Activated CD4-positive, alpha-beta T cell treated with anti-CD3 and anti-CD28 coated beads, Interleukin-2, amount 10 ng/mL, durations not matched to agents 24 days and 14 days (primary cell): ENCODE data around the gene DNM3. TPM values are rescaled to one million over a fixed set of nuclear protein-coding genes. Genes with fewer than 3 reads are reported as not detected.

Experiments
- DNase-seq: peaks from one replicate; pipeline ENCODE4 v3.0.0; 2022
- H3K27ac Mint-ChIP-seq: one replicate; pipeline ENCODE4 v1.8.0; 2022; ENCODE audit warnings: mild to moderate bottlenecking, mixed read lengths
- H3K27me3 Mint-ChIP-seq: one replicate; pipeline ENCODE4 v1.8.0; 2022; ENCODE audit warnings: mixed read lengths
- H3K36me3 Mint-ChIP-seq: one replicate; pipeline ENCODE4 v1.8.0; 2022; ENCODE audit warnings: low read depth, mild to moderate bottlenecking, mixed read lengths
- H3K4me1 Mint-ChIP-seq: one replicate; pipeline ENCODE4 v1.8.0; 2021; ENCODE audit warnings: mixed read lengths
- H3K4me3 Mint-ChIP-seq: one replicate; pipeline ENCODE4 v1.8.0; 2022; ENCODE audit warnings: mild to moderate bottlenecking, moderate library complexity, mixed read lengths
- H3K9me3 Mint-ChIP-seq: one replicate; pipeline ENCODE4 v1.8.0; 2021; ENCODE audit warnings: mixed read lengths
- intact Hi-C: fragments of 100-400 bp; cut with micrococcal nuclease; formaldehyde crosslinking; loops from one replicate; pipeline ENCODE4 v1.15.1; 2023
- total RNA-seq: library from RNA; stranded (reverse); gene quantifications from 2 replicates; pipeline ENCODE4 v1.2.3, GENCODE V29; 2022

Gene DNM3
- total RNA-seq, 1 donor from 2014 or later: 0.42 TPM

DNA sequence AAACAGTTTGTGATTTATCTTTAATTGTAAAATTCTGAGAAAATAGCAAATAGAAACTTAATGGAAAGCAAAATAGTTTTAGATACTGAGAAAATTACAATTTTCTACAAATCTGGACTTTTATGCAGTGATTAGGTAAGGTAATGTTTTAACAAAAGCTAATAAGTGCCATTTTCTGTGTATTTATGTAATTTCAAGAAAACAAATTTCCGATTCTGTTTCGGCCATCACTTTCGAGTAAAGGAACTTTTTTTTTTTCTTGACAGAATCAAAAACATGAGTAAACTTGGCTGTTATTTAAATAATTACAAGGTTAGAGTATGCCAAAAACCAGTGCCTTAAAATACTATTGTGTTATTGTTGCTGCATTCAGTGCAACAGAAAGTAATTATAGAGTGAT lies 298.8 kb downstream of the DNM3 start:
- Mint-ChIP-seq H3K4me3 (no peak overlapping the region), H3K9me3 (no peaks in the 10 kb centered on the region), H3K27ac (no peak overlapping the region), H3K4me1 (peaks cover 3% of the 10 kb centered on the region), H3K36me3 (no peaks in the 10 kb centered on the region), H3K27me3 (no peaks in the 10 kb centered on the region)
- no peak for DNase-seq
- intact Hi-C loops: no loop called here

- Mint-ChIP-seq H3K27me3 (no peaks in the 10 kb centered on the region), H3K4me3 (no peak overlapping the region), H3K36me3 (peaks cover under 1% of the 10 kb centered on the region), H3K4me1 (peaks cover 7% of the 10 kb centered on the region), H3K27ac (no peak overlapping the region), H3K9me3 (no peaks in the 10 kb centered on the region)
- intact Hi-C loops: no loop called here
- no peak for DNase-seq
Measured at GRCh38 chr1:172140591-172140990, 299.3 kb downstream of the DNM3 start.

- no peak overlapping the region for H3K27ac Mint-ChIP-seq
- peaks cover 9% of the 10 kb centered on the region for H3K4me1 Mint-ChIP-seq
- no peaks in the 10 kb centered on the region for H3K9me3 Mint-ChIP-seq
- peaks cover 2% of the 10 kb centered on the region for H3K36me3 Mint-ChIP-seq
- H3K4me3 Mint-ChIP-seq: no peak overlapping the region
- DNase-seq: no peak
- intact Hi-C loops: no loop called here
- H3K27me3 Mint-ChIP-seq: no peaks in the 10 kb centered on the region
Measured at GRCh38 chr1:172141341-172141881, 300.1 kb downstream of the DNM3 start.

DNA sequence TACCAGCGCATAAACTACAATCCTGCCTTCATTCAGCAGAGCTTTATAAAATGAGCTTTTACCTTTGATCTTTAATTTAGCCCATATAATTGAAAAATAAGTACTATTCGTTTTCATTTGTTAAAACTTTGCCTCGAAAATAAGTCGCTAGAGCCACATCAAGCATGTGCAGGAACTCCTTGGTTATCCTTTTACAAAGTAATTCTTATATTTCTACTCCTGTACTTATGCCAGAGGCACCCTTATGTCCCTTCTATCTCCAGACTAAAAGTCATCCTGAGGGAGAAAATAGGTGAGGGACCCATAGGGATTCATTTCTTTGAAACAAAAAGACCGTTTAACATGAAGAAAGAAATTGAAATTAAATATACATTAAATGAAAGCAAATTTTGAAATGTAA lies 301.0 kb downstream of the DNM3 start:
- no peak overlapping the region for H3K4me3 Mint-ChIP-seq
- peaks cover 2% of the 10 kb centered on the region for H3K36me3 Mint-ChIP-seq
- intact Hi-C loops: no loop called here
- H3K27ac Mint-ChIP-seq: no peak overlapping the region
- no peaks in the 10 kb centered on the region for H3K27me3 Mint-ChIP-seq
- peaks cover 10% of the 10 kb centered on the region for H3K4me1 Mint-ChIP-seq
- H3K9me3 Mint-ChIP-seq: peaks cover 6% of the 10 kb centered on the region
- no peak for DNase-seq

- Mint-ChIP-seq H3K4me3 (no peak overlapping the region), H3K36me3 (peaks cover 2% of the 10 kb centered on the region), H3K27me3 (no peaks in the 10 kb centered on the region), H3K27ac (no peak overlapping the region), H3K9me3 (peaks cover 6% of the 10 kb centered on the region), H3K4me1 (peaks cover 11% of the 10 kb centered on the region)
- intact Hi-C loops: no loop called here
- no peak for DNase-seq
Measured at GRCh38 chr1:172143384-172144055, 302.2 kb downstream of the DNM3 start.

DNA sequence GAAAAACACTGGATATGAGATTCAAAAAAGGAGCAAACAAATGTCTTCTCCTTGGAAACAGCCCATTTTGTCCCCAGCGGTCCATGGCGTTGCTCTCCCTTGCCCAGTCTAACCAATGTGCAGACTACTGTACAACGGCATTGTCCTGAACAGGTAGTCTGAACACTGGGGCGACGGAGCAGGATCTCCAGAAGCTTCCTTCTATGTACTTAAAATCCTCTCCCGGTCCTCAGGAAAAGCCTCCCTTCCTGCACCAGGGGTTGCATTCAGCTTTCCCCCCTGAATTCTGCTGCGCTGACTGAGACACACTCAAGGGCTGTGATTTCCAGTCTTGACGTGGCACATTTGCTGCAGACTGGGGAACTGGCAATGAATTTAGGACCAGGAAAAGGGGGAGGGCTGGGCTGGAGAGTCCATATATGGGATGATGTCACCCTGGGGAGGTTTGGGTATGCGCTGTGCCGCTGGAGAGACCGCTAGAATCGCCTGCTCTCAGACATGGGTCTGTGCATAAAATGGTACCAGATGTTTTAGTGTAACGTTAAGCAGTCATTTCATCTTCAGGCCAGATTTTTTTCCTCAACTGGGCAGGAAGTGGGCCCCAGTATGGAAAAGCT lies 303.3 kb downstream of the DNM3 start:
- H3K4me1 Mint-ChIP-seq: peaks cover 12% of the 10 kb centered on the region
- peaks cover 2% of the 10 kb centered on the region for H3K36me3 Mint-ChIP-seq
- no peak overlapping the region for H3K4me3 Mint-ChIP-seq
- peaks cover 6% of the 10 kb centered on the region for H3K9me3 Mint-ChIP-seq
- DNase-seq: peak; percentile 53
- no peak overlapping the region for H3K27ac Mint-ChIP-seq
- intact Hi-C loops: no loop called here
- H3K27me3 Mint-ChIP-seq: no peaks in the 10 kb centered on the region

DNA sequence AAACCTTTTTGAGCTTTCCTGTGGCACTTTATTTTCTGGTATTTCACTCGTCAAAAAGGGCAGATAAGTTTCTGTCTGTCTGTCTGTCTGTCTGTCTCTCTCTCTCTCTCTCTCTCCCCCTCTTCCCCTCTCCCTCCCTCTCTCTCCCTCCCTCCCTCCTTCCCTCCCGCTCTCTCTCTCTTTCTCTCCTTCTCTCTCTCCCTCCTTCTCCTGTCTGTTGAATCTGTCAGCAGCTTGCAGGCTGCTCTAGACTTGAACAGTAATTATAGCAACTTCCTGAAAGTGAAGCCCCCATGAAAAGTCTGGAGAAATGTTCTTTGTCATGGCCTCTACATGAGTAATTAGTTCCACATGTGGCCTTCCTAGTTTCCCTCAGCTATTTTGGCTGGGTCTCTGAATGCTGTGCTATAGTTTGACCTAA lies 303.9 kb downstream of the DNM3 start:
- peaks cover 2% of the 10 kb centered on the region for H3K36me3 Mint-ChIP-seq
- peak overlapping the region; percentile 16 for H3K27ac Mint-ChIP-seq
- DNase-seq: peak; percentile 42
- H3K4me3 Mint-ChIP-seq: no peak overlapping the region
- H3K27me3 Mint-ChIP-seq: no peaks in the 10 kb centered on the region
- peaks cover 6% of the 10 kb centered on the region for H3K9me3 Mint-ChIP-seq
- H3K4me1 Mint-ChIP-seq: peaks cover 12% of the 10 kb centered on the region
- intact Hi-C loops: no loop called here

DNA sequence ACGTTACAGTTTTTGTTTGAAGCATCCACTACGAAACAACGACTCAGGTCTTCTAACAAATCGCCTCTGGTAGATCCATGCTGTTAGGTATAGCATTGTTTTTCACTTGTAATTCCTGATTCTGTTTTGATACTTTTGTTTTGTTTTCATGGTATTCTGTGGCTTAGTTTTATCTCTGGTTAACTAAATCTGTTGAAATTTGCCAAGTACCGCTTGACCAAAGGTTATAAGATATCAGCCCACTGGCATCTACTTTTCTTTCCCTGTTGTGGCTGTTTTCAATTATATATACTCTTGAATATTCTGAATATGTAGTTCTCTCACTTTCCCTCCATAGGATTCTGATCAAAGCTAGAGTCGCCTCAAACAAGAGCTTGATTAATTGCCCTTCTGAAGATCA lies 304.4 kb downstream of the DNM3 start:
- Mint-ChIP-seq H3K4me3 (no peak overlapping the region), H3K36me3 (peaks cover 2% of the 10 kb centered on the region), H3K4me1 (peaks cover 12% of the 10 kb centered on the region), H3K9me3 (peaks cover 6% of the 10 kb centered on the region), H3K27ac (no peak overlapping the region), H3K27me3 (no peaks in the 10 kb centered on the region)
- intact Hi-C loops: no loop called here
- DNase-seq: no peak

- no peak overlapping the region for H3K4me3 Mint-ChIP-seq
- intact Hi-C loops: no loop called here
Measured at GRCh38 chr1:172146141-172146850, 305.0 kb downstream of the DNM3 start.

GRCh38 chr1:172147541-172147940 lies 306.2 kb downstream of the DNM3 start:
- H3K27ac Mint-ChIP-seq: no peak overlapping the region
- H3K9me3 Mint-ChIP-seq: peaks cover 6% of the 10 kb centered on the region
- no peak overlapping the region for H3K4me3 Mint-ChIP-seq
- intact Hi-C loops: no loop called here
- H3K36me3 Mint-ChIP-seq: peaks cover 4% of the 10 kb centered on the region
- DNase-seq: no peak
- H3K4me1 Mint-ChIP-seq: peaks cover 12% of the 10 kb centered on the region
- no peaks in the 10 kb centered on the region for H3K27me3 Mint-ChIP-seq

More at GRCh38 chr1:172146141-172146850, 305.0 kb downstream of the DNM3 start:
- H3K36me3 Mint-ChIP-seq: peaks cover 2% of the 10 kb centered on the region
- DNase-seq: peak; percentile 44
- H3K4me1 Mint-ChIP-seq: peaks cover 12% of the 10 kb centered on the region
- H3K27ac Mint-ChIP-seq: no peak overlapping the region
- H3K27me3 Mint-ChIP-seq: no peaks in the 10 kb centered on the region
- H3K9me3 Mint-ChIP-seq: peaks cover 6% of the 10 kb centered on the region

DNA sequence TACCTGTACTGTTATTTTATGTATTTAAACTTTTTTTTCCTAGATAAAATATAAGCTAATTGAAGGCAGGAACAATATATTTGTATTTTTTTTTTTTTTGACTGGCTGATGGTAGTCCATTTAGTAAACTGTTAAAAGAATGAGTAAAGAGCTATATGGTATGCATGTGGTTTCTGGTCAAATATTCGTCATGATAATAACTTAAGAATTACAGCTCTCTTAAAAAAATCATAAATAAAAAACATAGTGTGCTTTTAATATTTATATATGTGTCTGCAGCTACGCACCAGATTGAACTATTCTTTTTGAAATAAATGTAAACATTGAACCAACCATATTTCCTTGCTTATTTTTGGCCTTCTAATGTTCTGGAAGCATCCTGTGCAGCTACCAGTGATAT lies 306.9 kb downstream of the DNM3 start:
- no peak overlapping the region for H3K4me3 Mint-ChIP-seq
- H3K27ac Mint-ChIP-seq: no peak overlapping the region
- DNase-seq: no peak
- peaks cover 12% of the 10 kb centered on the region for H3K4me1 Mint-ChIP-seq
- intact Hi-C loops: no loop called here
- peaks cover 8% of the 10 kb centered on the region for H3K9me3 Mint-ChIP-seq
- H3K36me3 Mint-ChIP-seq: peaks cover 4% of the 10 kb centered on the region
- H3K27me3 Mint-ChIP-seq: no peaks in the 10 kb centered on the region

- Mint-ChIP-seq H3K27me3 (no peaks in the 10 kb centered on the region), H3K27ac (no peak overlapping the region)
- DNase-seq: no peak
Measured at GRCh38 chr1:172148707-172149106, 307.4 kb downstream of the DNM3 start.

GRCh38 chr1:172149346-172149745 lies 308.0 kb downstream of the DNM3 start:
- Mint-ChIP-seq H3K27ac (no peak overlapping the region), H3K4me1 (peaks cover 16% of the 10 kb centered on the region), H3K27me3 (no peaks in the 10 kb centered on the region), H3K9me3 (peaks cover 14% of the 10 kb centered on the region), H3K4me3 (no peak overlapping the region), H3K36me3 (peaks cover 8% of the 10 kb centered on the region)
- intact Hi-C loops: no loop called here
- no peak for DNase-seq

More at GRCh38 chr1:172148707-172149106, 307.4 kb downstream of the DNM3 start:
- Mint-ChIP-seq H3K4me1 (peaks cover 14% of the 10 kb centered on the region), H3K9me3 (peaks cover 13% of the 10 kb centered on the region), H3K36me3 (peaks cover 8% of the 10 kb centered on the region), H3K4me3 (no peak overlapping the region)
- intact Hi-C loops: no loop called here

- peaks cover 25% of the 10 kb centered on the region for H3K9me3 Mint-ChIP-seq
- H3K27ac Mint-ChIP-seq: peak overlapping the region; percentile 95
- peak overlapping the region; percentile 66 for H3K4me3 Mint-ChIP-seq
- H3K27me3 Mint-ChIP-seq: no peaks in the 10 kb centered on the region
- no peak for DNase-seq
- peaks cover 9% of the 10 kb centered on the region for H3K4me1 Mint-ChIP-seq
- intact Hi-C loops: loop anchor here (1.0 to 10.0 kb wide), 4 partner anchors 27 to 550 kb away; no protein-coding TSS in a partner anchor
- H3K36me3 Mint-ChIP-seq: peaks cover 13% of the 10 kb centered on the region
Measured at GRCh38 chr1:172154551-172154950, 313.3 kb downstream of the DNM3 start.
